Activated naive CD4-positive, alpha-beta T cell treated with anti-CD3 and anti-CD28 coated beads, Interleukin-2, amount 10 ng/mL, durations not matched to agents 7 days and 5 days (primary cell): Measurements from ENCODE around the gene KCNK2.

Experiments
- CTCF ChIA-PET: fragments of 350-600 bp; sonication (Branson Sonifier 250); formaldehyde crosslinking; loops from one replicate; lab custom pipeline; 2021; ENCODE audit warnings: antibody characterized with exemption; lab: Charles Lee
- DNase-seq: peaks from one replicate; pipeline ENCODE4 v3.0.0-alpha.2; 2020
- H3K27ac Mint-ChIP-seq: one replicate; pipeline ENCODE4 v1.8.0; 2021; ENCODE audit warnings: mild to moderate bottlenecking, moderate library complexity, mixed read lengths
- H3K27me3 Mint-ChIP-seq: one replicate; pipeline ENCODE4 v1.8.0; 2021; ENCODE audit warnings: mild to moderate bottlenecking, mixed read lengths
- H3K36me3 Mint-ChIP-seq: one replicate; pipeline ENCODE4 v1.8.0; 2021; ENCODE audit warnings: mixed read lengths
- H3K4me1 Mint-ChIP-seq: one replicate; pipeline ENCODE4 v1.8.0; 2021; ENCODE audit warnings: mixed read lengths
- H3K4me3 Mint-ChIP-seq: one replicate; pipeline ENCODE4 v1.8.0; 2021; ENCODE audit warnings: mild to moderate bottlenecking, moderate library complexity, mixed read lengths
- H3K9me3 Mint-ChIP-seq: one replicate; pipeline ENCODE4 v1.8.0; 2021; ENCODE audit warnings: mixed read lengths

KCNK2 gene

DNA sequence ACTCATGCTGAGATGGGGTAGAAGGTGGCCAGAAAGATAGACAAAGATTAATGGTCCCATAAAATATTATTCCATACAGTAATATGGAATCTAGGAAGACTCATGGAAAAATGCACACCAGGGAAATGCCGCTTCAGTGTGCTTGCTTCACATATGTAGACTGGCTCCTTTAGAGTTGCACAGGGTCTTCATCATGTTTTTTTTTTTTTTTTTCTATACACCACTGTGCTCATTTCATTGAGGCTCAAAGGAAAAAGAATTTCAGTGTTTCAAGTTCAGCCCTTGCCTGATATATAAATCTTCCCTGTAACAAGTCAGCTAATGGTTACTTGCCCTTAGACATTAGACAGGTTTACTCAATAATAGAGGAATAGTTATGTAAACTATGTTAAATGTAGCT is 33.2 kb downstream of the KCNK2 start:
- Mint-ChIP-seq H3K27me3 (no peaks in the 10 kb centered on the region), H3K4me3 (no peak overlapping the region), H3K9me3 (no peaks in the 10 kb centered on the region), H3K27ac (no peak overlapping the region), H3K4me1 (no peaks in the 10 kb centered on the region), H3K36me3 (no peaks in the 10 kb centered on the region)
- no peak for DNase-seq
- CTCF ChIA-PET, result no interaction called here

DNA sequence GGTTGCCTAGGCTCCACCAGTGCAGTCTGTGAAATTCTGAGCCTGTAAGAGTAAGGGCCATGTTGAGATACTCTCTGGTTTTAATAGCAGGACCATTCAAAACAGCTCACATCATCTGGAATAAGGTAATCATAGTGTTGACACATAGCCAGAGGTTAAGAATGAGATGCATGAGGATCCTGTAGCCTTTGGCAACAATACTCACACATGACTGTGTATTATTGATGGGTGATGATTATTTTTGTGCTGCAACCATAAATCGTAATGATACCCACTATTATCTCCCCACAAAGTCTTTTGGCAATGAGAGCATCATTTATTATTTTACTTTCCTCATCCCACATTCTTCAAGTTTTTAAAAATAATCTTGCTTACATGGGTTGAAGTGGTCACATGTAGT is 35.5 kb downstream of the KCNK2 start:
- Mint-ChIP-seq H3K27me3 (no peaks in the 10 kb centered on the region), H3K4me3 (no peak overlapping the region), H3K4me1 (no peaks in the 10 kb centered on the region), H3K9me3 (no peaks in the 10 kb centered on the region), H3K36me3 (no peaks in the 10 kb centered on the region), H3K27ac (no peak overlapping the region)
- CTCF ChIA-PET, result no interaction called here
- no peak for DNase-seq

DNA sequence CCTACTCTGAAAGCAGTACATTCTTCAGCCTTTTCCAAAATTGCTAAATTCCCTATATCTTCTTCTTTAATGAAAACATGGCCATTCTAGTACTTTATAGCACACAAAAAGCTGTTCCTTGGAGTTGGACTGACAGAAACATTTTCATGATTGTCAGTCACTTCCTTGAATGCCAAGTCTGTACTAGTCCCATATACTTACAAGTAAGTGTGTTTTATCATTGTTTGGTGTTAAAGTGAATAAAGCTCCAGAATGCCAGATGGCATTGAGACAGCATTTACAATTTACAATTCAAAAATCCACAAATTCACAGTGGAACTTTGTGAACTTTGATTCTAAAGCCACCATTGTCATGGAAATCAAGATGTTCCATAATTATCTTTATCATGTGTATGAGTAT is 36.5 kb downstream of the KCNK2 start:
- no peak overlapping the region for H3K4me3 Mint-ChIP-seq
- H3K36me3 Mint-ChIP-seq, result no peaks in the 10 kb centered on the region
- no peak for DNase-seq
- H3K4me1 Mint-ChIP-seq, result no peaks in the 10 kb centered on the region
- CTCF ChIA-PET, result no interaction called here
- no peak overlapping the region for H3K27ac Mint-ChIP-seq
- no peaks in the 10 kb centered on the region for H3K27me3 Mint-ChIP-seq
- H3K9me3 Mint-ChIP-seq, result no peaks in the 10 kb centered on the region

DNA sequence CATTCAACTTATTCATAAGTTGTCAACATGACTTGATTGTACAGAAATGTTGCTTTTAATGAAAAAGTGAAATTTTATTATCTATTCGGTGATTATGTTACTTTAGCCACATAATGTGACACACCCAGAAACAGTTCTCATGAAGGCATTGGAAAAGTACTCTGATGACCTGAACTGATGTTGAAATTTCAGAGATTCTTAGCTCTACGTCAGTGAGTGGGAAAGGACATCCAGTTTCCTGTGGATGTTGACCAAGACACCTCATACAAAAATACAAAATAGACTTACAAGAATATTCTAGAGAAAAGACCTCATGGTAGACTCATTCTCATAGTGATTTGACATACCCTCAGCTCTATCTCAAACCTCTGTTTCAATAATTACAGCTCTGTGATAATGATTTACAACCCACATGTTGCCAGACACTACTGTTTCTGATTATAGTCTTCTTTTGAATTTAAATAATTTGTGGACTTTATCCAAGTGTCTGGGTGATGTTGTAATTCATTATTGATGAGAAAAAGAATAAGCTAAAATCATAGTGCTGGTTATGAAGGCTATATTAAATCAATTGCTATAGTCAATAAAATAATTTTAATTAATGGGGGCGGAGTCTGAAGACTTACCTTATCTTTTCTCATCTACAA is 37.3 kb downstream of the KCNK2 start:
- Mint-ChIP-seq H3K9me3 (no peaks in the 10 kb centered on the region), H3K4me3 (no peak overlapping the region), H3K27me3 (no peaks in the 10 kb centered on the region), H3K4me1 (no peaks in the 10 kb centered on the region), H3K36me3 (no peaks in the 10 kb centered on the region), H3K27ac (no peak overlapping the region)
- CTCF ChIA-PET, result no interaction called here
- DNase-seq, result no peak

DNA sequence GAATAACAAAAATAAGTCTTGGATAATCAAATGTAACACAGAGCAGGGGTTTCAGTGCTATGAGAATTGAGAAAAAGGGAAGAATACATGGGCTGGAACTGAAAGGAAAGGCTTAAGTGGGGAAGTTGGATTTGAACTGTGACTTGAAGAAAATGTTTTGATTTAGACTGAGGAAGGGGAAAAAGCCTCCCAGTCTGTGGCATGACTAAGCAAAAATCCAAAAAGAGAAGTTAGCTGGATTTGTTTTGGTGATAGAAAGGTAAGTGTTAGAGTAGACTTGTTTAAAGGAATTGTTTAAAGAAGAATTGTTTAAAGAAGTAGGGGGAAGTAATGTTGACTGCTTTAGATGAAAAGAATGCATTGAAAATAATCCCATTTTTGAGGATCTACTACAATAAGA is 46.0 kb downstream of the KCNK2 start:
- no peak for DNase-seq
- H3K36me3 Mint-ChIP-seq, result no peaks in the 10 kb centered on the region
- H3K9me3 Mint-ChIP-seq, result no peaks in the 10 kb centered on the region
- CTCF ChIA-PET, result no interaction called here
- H3K4me1 Mint-ChIP-seq, result no peaks in the 10 kb centered on the region
- no peak overlapping the region for H3K27ac Mint-ChIP-seq
- no peak overlapping the region for H3K4me3 Mint-ChIP-seq
- H3K27me3 Mint-ChIP-seq, result no peaks in the 10 kb centered on the region

DNA sequence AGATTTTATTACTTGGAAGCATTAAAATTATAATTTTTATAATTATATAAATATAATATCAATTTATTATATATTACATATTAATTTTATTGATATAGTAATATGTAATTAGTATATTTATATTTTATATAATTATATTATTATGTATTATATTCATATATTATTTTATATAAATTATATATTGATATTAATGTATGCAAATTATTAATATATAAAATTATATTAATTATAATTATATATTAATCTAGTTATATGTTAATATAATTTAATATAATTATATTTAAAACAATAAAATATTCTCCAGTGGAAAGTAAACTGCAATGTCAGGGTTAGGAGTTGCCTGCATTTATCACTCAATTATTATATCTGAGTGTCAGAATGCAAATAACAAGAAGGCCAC is 48.8 kb downstream of the KCNK2 start:
- no peak overlapping the region for H3K27ac Mint-ChIP-seq
- CTCF ChIA-PET, result no interaction called here

DNA sequence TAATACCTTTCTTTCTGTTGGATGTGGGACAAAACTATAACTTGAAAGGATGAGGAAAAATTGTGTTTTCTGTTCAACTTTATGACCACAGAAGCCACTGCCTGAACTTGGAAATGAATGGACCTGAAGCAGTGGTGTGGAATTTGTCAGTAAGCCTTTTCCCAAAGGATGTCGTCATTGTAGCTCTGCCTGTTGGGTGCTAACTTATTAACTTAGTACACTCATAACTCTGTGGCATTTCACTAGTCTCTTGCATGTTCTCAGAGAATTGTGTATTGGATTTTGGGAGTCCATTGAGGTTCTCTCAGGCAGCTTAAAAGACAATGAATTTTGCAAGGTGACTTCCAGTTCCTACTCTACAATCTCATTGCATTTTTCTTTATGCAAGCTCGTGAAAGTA is 49.6 kb downstream of the KCNK2 start:
- CTCF ChIA-PET, result no interaction called here
- Mint-ChIP-seq H3K27me3 (no peaks in the 10 kb centered on the region), H3K27ac (no peak overlapping the region), H3K9me3 (no peaks in the 10 kb centered on the region), H3K36me3 (no peaks in the 10 kb centered on the region), H3K4me1 (no peaks in the 10 kb centered on the region), H3K4me3 (no peak overlapping the region)
- DNase-seq, result no peak

More for the DNA sequence above, 48.8 kb downstream of the KCNK2 start:
- H3K36me3 Mint-ChIP-seq, result no peaks in the 10 kb centered on the region
- H3K9me3 Mint-ChIP-seq, result no peaks in the 10 kb centered on the region
- no peaks in the 10 kb centered on the region for H3K27me3 Mint-ChIP-seq
- H3K4me3 Mint-ChIP-seq, result no peak overlapping the region
- no peak for DNase-seq
- H3K4me1 Mint-ChIP-seq, result no peaks in the 10 kb centered on the region

DNA sequence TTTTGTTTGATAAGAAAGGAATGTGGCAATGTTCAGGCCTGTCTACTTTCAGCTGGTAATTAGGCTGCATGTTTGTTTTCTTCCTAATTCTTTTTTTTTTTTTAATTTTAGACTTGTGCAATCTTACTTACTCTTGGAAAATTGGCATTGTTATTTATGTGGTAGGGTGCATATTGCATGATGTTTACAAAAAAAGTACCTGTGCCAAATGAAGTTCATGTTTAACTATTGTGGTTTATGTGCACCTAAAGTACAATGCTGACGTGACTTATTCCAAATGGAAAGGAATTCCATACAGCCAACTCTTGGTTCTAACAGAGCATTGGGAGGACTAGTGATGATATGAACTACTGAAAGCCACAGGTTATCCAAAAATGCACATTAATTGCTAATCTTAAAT is 51.0 kb downstream of the KCNK2 start:
- no peak for DNase-seq
- Mint-ChIP-seq H3K36me3 (no peaks in the 10 kb centered on the region), H3K4me1 (no peaks in the 10 kb centered on the region), H3K4me3 (no peak overlapping the region), H3K27me3 (no peaks in the 10 kb centered on the region), H3K9me3 (no peaks in the 10 kb centered on the region), H3K27ac (no peak overlapping the region)
- CTCF ChIA-PET, result no interaction called here

DNA sequence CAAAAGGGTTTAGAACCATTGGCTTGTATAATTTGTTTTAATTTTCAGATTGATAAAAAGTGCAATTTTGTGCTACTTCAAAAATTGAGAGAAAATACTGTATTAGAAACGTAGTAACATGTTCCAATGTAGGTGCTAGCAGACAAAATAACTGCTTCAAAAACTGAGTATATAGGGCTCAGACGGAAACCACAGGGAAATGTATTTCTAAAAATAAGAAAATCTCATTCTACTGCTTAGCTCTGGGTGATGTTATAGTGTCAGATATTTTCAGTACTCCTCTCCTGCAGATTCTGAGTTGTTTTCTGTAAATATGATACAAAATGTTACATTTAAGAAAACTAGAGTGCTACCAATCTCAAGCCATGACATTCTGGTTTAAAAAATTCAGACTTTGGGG is 55.4 kb downstream of the KCNK2 start:
- CTCF ChIA-PET, result no interaction called here
- Mint-ChIP-seq H3K4me3 (no peak overlapping the region), H3K27ac (no peak overlapping the region), H3K27me3 (no peaks in the 10 kb centered on the region), H3K9me3 (no peaks in the 10 kb centered on the region), H3K36me3 (no peaks in the 10 kb centered on the region), H3K4me1 (no peaks in the 10 kb centered on the region)
- DNase-seq, result no peak

DNA sequence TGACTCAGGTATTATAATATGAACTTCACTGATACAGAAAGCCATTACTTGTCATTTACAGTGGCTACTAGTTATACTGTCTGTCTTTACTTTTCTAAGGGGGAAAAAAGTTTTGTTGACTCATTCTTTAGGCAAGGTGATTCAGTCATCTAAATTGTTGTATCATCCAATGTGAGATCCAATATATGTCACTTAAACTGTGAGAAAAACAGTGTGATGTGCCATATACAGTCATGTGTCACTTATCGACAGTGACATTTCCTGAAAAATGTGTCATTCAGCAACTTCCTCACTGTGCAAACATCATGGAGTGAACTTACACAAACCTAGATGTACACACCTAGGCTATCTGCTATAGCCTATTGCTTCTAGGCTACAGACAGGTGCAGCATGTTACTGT is 57.6 kb downstream of the KCNK2 start:
- no peaks in the 10 kb centered on the region for H3K27me3 Mint-ChIP-seq
- no peaks in the 10 kb centered on the region for H3K9me3 Mint-ChIP-seq
- no peak for DNase-seq
- no peak overlapping the region for H3K27ac Mint-ChIP-seq
- no peaks in the 10 kb centered on the region for H3K4me1 Mint-ChIP-seq
- H3K4me3 Mint-ChIP-seq, result no peak overlapping the region
- H3K36me3 Mint-ChIP-seq, result no peaks in the 10 kb centered on the region
- CTCF ChIA-PET, result no interaction called here

DNA sequence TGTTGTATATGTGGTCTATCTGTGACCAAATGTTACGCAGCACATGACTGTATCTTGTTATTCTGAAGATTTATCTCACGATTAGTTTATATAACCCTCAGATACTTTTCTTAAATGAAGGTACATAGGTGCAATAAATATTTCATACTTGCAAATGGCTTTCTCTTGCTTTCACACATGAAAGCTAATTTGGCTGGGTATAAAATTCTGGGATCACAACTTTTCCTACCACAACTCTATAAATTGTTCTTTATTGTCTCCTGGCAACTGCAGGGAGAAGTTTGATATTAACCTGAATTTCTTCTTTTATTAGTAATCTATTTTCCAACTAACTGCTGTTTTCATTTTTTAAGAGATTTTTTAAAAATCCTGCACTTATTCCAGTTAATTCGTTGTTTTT is 58.9 kb downstream of the KCNK2 start:
- H3K27me3 Mint-ChIP-seq, result no peaks in the 10 kb centered on the region
- H3K27ac Mint-ChIP-seq, result no peak overlapping the region
- no peak overlapping the region for H3K4me3 Mint-ChIP-seq
- no peaks in the 10 kb centered on the region for H3K4me1 Mint-ChIP-seq
- DNase-seq, result no peak
- CTCF ChIA-PET, result no interaction called here
- no peaks in the 10 kb centered on the region for H3K36me3 Mint-ChIP-seq
- no peaks in the 10 kb centered on the region for H3K9me3 Mint-ChIP-seq

DNA sequence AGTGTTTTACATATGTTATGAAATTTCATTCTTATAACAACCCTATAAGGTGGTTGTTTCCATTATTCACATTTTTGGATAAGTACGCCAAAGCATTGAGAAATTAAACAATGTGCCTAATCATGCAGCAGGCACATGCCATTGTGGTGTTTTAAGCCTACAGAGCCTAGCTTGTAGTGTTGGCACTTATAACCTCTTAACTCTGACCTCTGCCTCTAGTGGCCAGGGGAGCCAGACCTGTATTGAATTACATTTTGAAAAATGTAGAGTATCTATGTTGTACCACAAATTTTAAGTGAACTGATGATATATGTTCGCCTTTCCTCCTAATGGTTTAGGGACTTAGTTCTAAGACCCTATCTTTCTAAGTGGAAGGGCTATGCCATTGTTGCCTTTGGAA is 61.0 kb downstream of the KCNK2 start:
- Mint-ChIP-seq H3K36me3 (no peaks in the 10 kb centered on the region), H3K27me3 (no peaks in the 10 kb centered on the region), H3K4me1 (no peaks in the 10 kb centered on the region), H3K4me3 (no peak overlapping the region), H3K9me3 (no peaks in the 10 kb centered on the region), H3K27ac (no peak overlapping the region)
- CTCF ChIA-PET, result no interaction called here
- DNase-seq, result no peak

DNA sequence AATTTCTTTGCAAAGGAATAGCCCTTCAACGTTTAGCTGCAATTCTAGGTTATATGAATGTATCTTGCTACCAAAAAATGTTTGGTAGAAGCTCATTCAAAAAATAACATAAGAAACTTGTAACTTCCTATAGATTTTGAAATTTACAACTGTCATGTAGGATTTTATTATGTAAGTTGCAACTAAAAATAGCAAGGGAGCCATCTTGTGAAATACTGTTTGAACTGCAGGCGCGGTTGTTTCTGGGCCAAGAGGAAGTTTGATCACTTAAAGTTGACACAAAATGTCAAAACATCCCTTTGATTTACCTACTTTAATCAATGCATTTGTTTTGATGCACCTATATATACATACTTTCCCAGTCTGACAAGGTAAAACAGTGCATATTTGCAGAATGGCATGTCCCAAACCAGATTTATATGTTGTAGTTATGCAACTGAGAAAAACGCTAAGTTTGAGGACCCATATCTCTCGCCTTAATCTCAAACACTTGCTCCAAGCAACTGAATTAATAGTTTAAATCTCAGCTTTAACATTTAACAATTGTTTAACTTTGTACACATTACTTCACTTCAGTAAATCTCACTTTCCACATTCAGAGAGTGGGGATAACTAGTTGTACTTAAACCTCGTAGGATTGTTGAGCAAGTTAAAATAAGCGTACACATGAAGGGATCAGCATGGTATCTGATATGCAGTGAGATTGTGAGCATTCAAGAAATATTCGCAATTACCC is 63.9 kb downstream of the KCNK2 start:
- no peaks in the 10 kb centered on the region for H3K27me3 Mint-ChIP-seq
- no peaks in the 10 kb centered on the region for H3K4me1 Mint-ChIP-seq
- no peak for DNase-seq
- H3K27ac Mint-ChIP-seq, result no peak overlapping the region
- no peaks in the 10 kb centered on the region for H3K36me3 Mint-ChIP-seq
- no peak overlapping the region for H3K4me3 Mint-ChIP-seq
- H3K9me3 Mint-ChIP-seq, result no peaks in the 10 kb centered on the region
- CTCF ChIA-PET, result interaction anchor here (1.1 kb wide), 1 partner anchor 514 kb away, joined by 4 read pairs; no protein-coding TSS in a partner anchor

DNA sequence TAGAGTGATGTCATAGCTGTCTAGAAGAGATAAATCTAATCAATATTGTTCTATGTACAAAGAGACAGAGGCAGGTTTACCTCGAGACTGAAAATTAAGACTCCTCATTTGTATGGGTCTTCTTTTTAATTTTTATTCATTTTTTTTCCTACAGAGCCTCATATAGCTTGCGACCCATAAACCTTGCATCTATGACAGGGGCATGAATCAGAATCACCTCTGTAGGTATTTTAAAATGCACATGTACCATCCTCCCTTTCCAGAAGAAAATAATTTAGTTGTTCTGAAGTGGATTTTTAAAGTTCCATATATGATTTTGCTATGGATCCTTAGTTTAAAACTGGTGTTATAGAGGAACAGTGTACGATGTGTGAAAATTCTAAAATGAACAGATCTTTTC is 64.5 kb downstream of the KCNK2 start:
- Mint-ChIP-seq H3K27ac (no peak overlapping the region), H3K4me3 (no peak overlapping the region), H3K4me1 (no peaks in the 10 kb centered on the region), H3K36me3 (no peaks in the 10 kb centered on the region), H3K9me3 (no peaks in the 10 kb centered on the region), H3K27me3 (no peaks in the 10 kb centered on the region)
- CTCF ChIA-PET, result no interaction called here
- DNase-seq, result no peak

DNA sequence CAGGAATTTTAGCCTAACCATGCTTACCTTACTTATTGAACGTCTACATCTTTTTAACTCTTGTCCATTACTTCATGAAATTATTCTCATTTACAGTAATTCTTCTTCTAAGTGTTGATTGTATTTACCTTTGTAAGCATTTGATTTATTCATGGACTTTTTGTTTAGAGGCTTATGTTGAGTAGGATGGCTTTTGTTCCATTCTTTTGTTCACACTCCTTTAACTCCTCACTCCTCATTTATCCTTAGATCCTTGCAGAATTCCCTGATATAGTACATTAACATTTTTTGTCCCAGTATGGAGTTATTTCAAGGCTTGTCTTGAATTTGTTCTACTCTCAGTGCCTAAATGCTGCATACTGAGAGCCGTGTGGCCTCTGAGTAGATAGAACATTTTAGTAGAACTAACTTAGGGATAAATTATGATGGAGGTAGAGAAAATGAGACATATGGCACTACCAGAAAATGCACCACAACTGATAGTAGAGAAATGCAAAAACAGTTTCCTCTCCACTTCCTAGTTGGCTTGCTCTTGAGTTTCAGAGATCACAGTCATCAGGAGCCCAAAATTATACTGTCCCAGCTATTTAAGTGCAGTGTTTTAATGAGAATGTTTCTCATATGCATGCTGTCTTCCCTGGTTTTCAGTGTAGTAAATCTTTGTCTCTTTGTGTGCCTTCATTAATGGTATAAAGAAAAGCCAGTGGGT is 69.5 kb downstream of the KCNK2 start:
- Mint-ChIP-seq H3K27me3 (no peaks in the 10 kb centered on the region), H3K4me1 (no peaks in the 10 kb centered on the region), H3K27ac (no peak overlapping the region), H3K4me3 (no peak overlapping the region), H3K9me3 (no peaks in the 10 kb centered on the region), H3K36me3 (no peaks in the 10 kb centered on the region)
- DNase-seq, result no peak
- CTCF ChIA-PET, result no interaction called here
